ENCODE measurements around the gene TMEM221. TPM values are rescaled to one million over a fixed set of nuclear protein-coding genes. Genes with fewer than 3 reads are reported as not detected.

The TMEM221 gene
- total and polyA plus RNA-seq, 4 experiments from 2014 or later: 0.09 TPM; not detected in 3

DNA sequence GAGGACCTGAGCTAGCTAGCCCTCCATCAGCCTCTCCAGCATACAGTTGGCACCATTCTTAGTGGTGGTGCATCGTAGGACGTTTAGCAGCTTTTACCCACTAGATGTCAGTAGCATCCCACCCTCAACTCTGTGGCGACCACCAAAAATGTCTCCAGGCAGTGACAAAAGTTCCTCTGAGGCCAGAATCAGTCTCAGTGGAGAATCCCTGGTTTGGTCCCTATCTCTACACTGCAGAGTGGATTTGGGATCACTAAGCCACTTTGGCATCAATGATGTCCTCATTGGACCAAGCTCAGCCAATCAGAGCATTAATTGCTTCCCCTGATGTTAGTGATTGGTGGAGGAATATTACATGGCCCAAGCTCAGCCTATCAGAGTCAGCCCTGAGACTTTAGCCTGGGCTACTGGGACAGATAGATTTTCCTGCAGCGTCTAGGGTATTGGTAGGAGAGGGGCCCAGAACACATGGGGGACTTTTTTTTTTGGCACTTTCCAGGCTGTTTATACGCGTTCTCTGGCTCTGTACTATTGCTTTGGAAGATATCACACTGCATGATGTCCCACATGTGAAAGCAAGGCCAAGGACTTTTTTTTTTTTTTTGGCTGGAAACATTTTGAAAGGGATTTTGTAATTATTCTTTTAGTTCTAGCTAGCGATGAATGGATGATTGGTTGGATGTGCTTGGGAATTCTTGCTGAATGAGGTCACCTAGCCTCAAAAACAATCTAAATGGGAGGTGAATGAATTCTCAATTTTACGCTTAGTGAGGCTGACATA is 7.0 kb downstream of the TMEM221 start:
- Mint-ChIP-seq H3K27ac (no peak overlapping the region), H3K36me3 (no peaks in the 10 kb centered on the region), H3K4me1 (no peaks in the 10 kb centered on the region), H3K27me3 (peaks cover 0 to 2% of the 10 kb centered on the region in 2 donors), H3K4me3 (no peak overlapping the region), H3K9me3 (no peaks in the 10 kb centered on the region)
- CTCF ChIA-PET (ENCODE audit: partially characterized antibody): interaction anchor here (0.7 kb wide), 1 partner anchor 54 kb away, joined by 3 read pairs; no protein-coding TSS in a partner anchor
- no peak overlapping the region for H3K27ac ChIP-seq (ENCODE audit: low read depth, low read length)
- DNase-seq: no peak
- intact Hi-C loops (cut with micrococcal nuclease): no loop called here
- H3K4me1 ChIP-seq (ENCODE audit: insufficient read depth, low read length): no peaks in the 10 kb centered on the region
- POLR2A ChIA-PET (ENCODE audit: partially characterized antibody): no interaction called here
- no peak overlapping the region for H3K4me3 ChIP-seq (ENCODE audit: low read length in 2 of 2)
- no peaks in the 10 kb centered on the region for H3K27me3 ChIP-seq (ENCODE audit: insufficient read depth, low read length)
- H3K36me3 ChIP-seq (ENCODE audit: insufficient read depth, low read length): no peaks in the 10 kb centered on the region
- no peaks in the 10 kb centered on the region for H3K9me3 ChIP-seq (ENCODE audit: control insufficient read depth in 1 of 2, low read length in 2 of 2)

DNA sequence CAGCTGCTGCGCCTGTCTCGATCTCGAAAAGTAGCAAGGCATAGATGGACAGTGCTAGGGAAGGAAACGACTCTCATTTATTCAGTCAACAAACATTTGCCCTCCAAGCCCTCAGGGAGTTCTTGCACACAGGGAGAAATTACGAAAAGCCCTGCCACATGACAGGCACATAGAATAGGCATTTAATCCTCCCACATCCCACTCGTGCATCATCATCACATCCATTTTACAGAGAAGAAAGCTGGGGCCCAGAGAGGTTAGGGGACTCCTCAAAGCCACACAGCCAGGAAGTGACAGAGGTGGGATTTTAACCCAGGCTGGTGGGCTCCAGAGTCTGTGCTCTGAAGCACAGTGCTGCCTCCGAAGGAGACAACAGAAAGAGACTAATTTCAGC is 11.6 kb downstream of the TMEM221 start:
- Mint-ChIP-seq H3K27ac (peak overlapping the region in 1 of 7 donors; percentile 35), H3K27me3 (peaks cover 0 to 2% of the 10 kb centered on the region in 2 donors), H3K9me3 (no peaks in the 10 kb centered on the region), H3K4me3 (no peak overlapping the region), H3K36me3 (no peaks in the 10 kb centered on the region), H3K4me1 (no peaks in the 10 kb centered on the region)
- no peaks in the 10 kb centered on the region for H3K27me3 ChIP-seq (ENCODE audit: insufficient read depth, low read length)
- CTCF ChIA-PET (ENCODE audit: partially characterized antibody): no interaction called here
- DNase-seq: no peak
- POLR2A ChIA-PET (ENCODE audit: partially characterized antibody): no interaction called here
- H3K36me3 ChIP-seq (ENCODE audit: insufficient read depth, low read length): no peaks in the 10 kb centered on the region
- H3K27ac ChIP-seq (ENCODE audit: low read depth, low read length): no peak overlapping the region
- no peaks in the 10 kb centered on the region for H3K4me1 ChIP-seq (ENCODE audit: insufficient read depth, low read length)
- intact Hi-C loops (cut with micrococcal nuclease): no loop called here
- H3K9me3 ChIP-seq (ENCODE audit: control insufficient read depth in 1 of 2, low read length in 2 of 2): no peaks in the 10 kb centered on the region
- no peak overlapping the region for H3K4me3 ChIP-seq (ENCODE audit: low read length in 2 of 2)

DNA sequence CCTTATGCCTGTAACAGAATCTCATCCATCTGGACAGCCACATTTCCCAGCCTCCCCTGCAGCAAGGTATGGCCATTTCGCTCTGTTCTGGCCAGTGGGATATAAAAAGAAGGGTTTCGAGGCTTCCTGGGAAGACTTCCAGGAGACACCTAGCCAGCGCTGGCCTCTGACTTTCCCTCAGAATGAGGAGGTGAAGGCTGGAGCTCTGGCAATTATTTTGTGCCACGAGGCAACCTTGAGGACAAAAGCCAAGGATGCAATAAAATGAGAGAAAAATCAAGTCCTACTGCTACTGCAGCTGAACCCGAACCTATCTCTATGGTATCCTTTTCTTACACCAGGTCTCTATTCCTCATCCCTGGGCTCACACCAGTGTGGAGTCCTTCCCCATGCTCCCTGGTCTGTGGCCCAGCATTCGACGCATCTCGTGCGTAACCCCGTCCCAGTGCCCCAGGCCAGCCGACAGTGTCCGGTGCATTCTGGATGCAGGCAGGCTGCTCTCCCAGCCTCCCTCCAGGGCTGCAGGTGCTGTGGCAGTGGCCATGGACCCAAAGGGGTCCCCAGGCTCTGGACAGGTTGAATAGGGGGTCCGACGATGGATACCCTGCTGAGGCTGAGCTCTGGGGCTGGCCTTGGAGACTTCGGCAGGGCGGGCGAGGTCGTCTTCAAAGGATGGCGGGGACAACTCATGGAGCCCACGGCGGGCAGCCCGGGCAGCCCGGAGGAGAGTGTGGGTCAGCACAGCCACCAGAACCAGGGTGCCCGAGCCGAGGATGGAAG is 12.2 kb downstream of the TMEM221 start:
- intact Hi-C loops (cut with micrococcal nuclease): no loop called here
- Histone ChIP-seq H3K36me3 (ENCODE audit: insufficient read depth, low read length) (no peaks in the 10 kb centered on the region), H3K4me3 (ENCODE audit: low read length in 2 of 2) (no peak overlapping the region), H3K27me3 (ENCODE audit: insufficient read depth, low read length) (no peaks in the 10 kb centered on the region), H3K9me3 (ENCODE audit: control insufficient read depth in 1 of 2, low read length in 2 of 2) (no peaks in the 10 kb centered on the region), H3K27ac (ENCODE audit: low read depth, low read length) (no peak overlapping the region), H3K4me1 (ENCODE audit: insufficient read depth, low read length) (no peaks in the 10 kb centered on the region)
- ChIA-PET POLR2A (ENCODE audit: partially characterized antibody) (no interaction called here), CTCF (ENCODE audit: partially characterized antibody) (no interaction called here)
- Mint-ChIP-seq H3K36me3 (no peaks in the 10 kb centered on the region), H3K27me3 (peaks cover 0 to 2% of the 10 kb centered on the region in 2 donors), H3K4me3 (no peak overlapping the region), H3K4me1 (no peaks in the 10 kb centered on the region), H3K9me3 (no peaks in the 10 kb centered on the region), H3K27ac (peak overlapping the region in 1 of 7 donors; percentile 35)
- DNase-seq: no peak

DNA sequence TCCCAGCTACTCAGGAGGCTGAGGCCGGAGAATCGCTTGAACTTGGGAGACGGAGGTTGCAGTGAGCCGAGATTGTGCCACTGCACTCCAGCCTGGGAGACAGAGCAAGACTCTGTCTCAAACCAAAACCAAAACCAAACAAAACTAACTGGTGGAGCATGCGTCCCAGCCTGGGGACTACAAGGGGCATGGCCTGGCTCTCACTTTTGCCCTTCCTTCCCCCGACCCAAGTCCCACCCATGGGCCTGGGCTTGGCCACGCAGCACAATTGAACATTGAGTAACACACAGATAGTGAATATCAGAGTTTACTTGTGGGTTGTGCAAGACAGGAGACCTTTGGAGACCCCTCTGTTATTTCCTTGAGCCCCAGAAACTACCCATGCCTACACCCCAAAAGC is 13.2 kb downstream of the TMEM221 start:
- no peaks in the 10 kb centered on the region for H3K36me3 Mint-ChIP-seq
- no peak overlapping the region for H3K27ac Mint-ChIP-seq
- Histone ChIP-seq H3K27ac (ENCODE audit: low read depth, low read length) (no peak overlapping the region), H3K9me3 (ENCODE audit: control insufficient read depth in 1 of 2, low read length in 2 of 2) (no peaks in the 10 kb centered on the region), H3K27me3 (ENCODE audit: insufficient read depth, low read length) (no peaks in the 10 kb centered on the region), H3K4me1 (ENCODE audit: insufficient read depth, low read length) (no peaks in the 10 kb centered on the region), H3K4me3 (ENCODE audit: low read length in 2 of 2) (no peak overlapping the region), H3K36me3 (ENCODE audit: insufficient read depth, low read length) (no peaks in the 10 kb centered on the region)
- no peak for DNase-seq
- POLR2A ChIA-PET (ENCODE audit: partially characterized antibody): no interaction called here
- H3K9me3 Mint-ChIP-seq: no peaks in the 10 kb centered on the region
- intact Hi-C loops (cut with micrococcal nuclease): no loop called here
- no peaks in the 10 kb centered on the region for H3K4me1 Mint-ChIP-seq
- CTCF ChIA-PET (ENCODE audit: partially characterized antibody): interaction anchor here (0.6 kb wide), 1 partner anchor 14 kb away, joined by 3 read pairs; no protein-coding TSS in a partner anchor
- H3K27me3 Mint-ChIP-seq: peaks cover 0 to 2% of the 10 kb centered on the region in 2 donors
- no peak overlapping the region for H3K4me3 Mint-ChIP-seq

DNA sequence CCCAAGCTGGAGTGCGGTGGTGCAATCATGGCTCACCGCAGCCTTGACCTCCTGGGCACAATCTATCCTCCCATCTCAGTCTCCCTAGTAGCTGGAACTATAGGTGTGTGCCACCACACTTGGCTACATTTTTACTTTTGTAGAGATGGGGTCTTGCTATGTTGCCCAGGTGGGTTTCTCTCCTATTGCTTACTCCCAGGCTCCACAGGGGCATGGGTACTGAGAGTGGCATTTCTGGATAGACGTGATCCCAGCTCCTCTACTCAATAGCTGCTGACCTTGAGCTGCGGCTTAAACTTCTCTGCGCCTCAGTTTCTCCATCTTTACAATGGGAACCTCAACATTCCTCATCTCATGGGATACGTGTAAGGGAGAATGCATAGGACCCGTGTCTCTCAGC is 17.1 kb downstream of the TMEM221 start:
- intact Hi-C loops (cut with micrococcal nuclease): no loop called here
- DNase-seq: no peak
- CTCF ChIA-PET (ENCODE audit: partially characterized antibody): interaction anchor here (0.6 to 1.6 kb wide), 2 partner anchors 12 kb away, joined by 3 to 4 read pairs; partner anchors contain the start of gene MVB12A
- Mint-ChIP-seq H3K27ac (peak overlapping the region in 1 of 7 donors; percentile 6), H3K4me3 (no peak overlapping the region), H3K4me1 (no peaks in the 10 kb centered on the region), H3K36me3 (no peaks in the 10 kb centered on the region), H3K9me3 (no peaks in the 10 kb centered on the region), H3K27me3 (no peaks in the 10 kb centered on the region)
- no peak overlapping the region for H3K27ac ChIP-seq (ENCODE audit: low read depth, low read length)
- no peaks in the 10 kb centered on the region for H3K9me3 ChIP-seq (ENCODE audit: control insufficient read depth in 1 of 2, low read length in 2 of 2)
- POLR2A ChIA-PET (ENCODE audit: partially characterized antibody): no interaction called here
- H3K4me3 ChIP-seq (ENCODE audit: low read length in 2 of 2): no peak overlapping the region
- H3K27me3 ChIP-seq (ENCODE audit: insufficient read depth, low read length): no peaks in the 10 kb centered on the region
- H3K4me1 ChIP-seq (ENCODE audit: insufficient read depth, low read length): no peaks in the 10 kb centered on the region
- no peaks in the 10 kb centered on the region for H3K36me3 ChIP-seq (ENCODE audit: insufficient read depth, low read length)

DNA sequence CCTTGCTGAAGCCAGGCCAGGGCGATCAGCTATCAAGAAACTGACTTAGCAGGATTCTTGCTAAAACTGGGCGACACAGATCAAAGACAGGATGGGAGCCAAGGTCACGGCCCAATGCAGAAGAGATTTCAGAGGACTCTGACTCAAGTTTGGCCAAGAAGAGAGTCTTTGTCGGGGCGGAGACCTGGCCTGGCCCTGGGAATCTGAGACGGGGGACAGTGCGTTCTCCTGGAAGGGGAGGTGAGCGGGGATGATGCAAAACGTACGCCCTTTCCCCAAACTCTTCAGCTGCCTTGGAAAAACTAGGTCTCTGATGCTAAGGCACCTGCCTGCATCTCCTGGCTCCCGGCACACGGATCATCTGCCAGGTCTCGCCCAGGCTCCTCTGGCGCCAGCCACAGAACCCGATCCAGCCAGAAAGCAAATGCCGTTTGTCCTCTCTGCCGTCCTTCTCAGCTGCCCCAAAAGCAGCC is 18.8 kb downstream of the TMEM221 start:
- Mint-ChIP-seq H3K4me3 (no peak overlapping the region), H3K4me1 (no peaks in the 10 kb centered on the region), H3K27ac (no peak overlapping the region), H3K9me3 (no peaks in the 10 kb centered on the region), H3K36me3 (no peaks in the 10 kb centered on the region), H3K27me3 (no peaks in the 10 kb centered on the region)
- Histone ChIP-seq H3K36me3 (ENCODE audit: insufficient read depth, low read length) (no peaks in the 10 kb centered on the region), H3K27me3 (ENCODE audit: insufficient read depth, low read length) (no peaks in the 10 kb centered on the region), H3K4me1 (ENCODE audit: insufficient read depth, low read length) (no peaks in the 10 kb centered on the region), H3K4me3 (ENCODE audit: low read length in 2 of 2) (no peak overlapping the region), H3K27ac (ENCODE audit: low read depth, low read length) (no peak overlapping the region), H3K9me3 (ENCODE audit: control insufficient read depth in 1 of 2, low read length in 2 of 2) (no peaks in the 10 kb centered on the region)
- intact Hi-C loops (cut with micrococcal nuclease): no loop called here
- no peak for DNase-seq
- ChIA-PET POLR2A (ENCODE audit: partially characterized antibody) (interaction anchor here (0.9 kb wide), 1 partner anchor 10 kb away, joined by 3 read pairs; the partner anchor contains the start of gene MVB12A), CTCF (ENCODE audit: partially characterized antibody) (no interaction called here)

DNA sequence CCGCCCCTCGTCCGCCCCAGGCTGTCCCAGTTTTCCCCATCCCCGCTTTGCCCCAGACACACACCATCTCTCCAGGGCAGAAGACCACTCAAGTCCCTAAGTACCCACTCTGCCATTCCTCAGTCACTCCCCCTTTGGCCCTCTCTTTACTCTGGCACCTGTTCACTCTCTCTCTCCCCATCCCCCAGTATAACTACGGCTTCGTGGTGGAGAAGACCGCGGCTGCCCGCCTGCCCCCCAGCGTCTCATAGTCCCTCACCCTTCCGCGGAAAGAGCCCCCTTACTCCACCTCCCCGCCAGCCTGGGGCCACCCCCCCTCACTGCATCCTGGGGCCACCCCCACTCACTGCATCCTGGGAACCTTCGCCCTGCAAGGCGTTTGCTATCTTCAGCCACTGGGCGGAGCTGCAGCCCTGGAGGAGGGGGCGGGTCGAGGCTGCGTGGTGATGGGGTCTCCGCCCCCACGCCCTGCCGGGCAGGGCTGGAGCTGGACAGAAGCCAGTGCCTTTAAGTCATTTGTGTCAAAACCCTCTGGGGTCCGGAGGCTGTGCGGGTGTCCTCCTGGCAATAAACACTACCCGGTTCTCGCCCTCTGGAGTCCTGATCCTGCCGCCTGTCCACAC is 23.6 kb downstream of the TMEM221 start:
- DNase-seq: no peak
- Histone ChIP-seq H3K4me3 (ENCODE audit: low read length in 2 of 2) (no peak overlapping the region), H3K27ac (ENCODE audit: low read depth, low read length) (no peak overlapping the region), H3K27me3 (ENCODE audit: insufficient read depth, low read length) (no peaks in the 10 kb centered on the region), H3K9me3 (ENCODE audit: control insufficient read depth in 1 of 2, low read length in 2 of 2) (no peaks in the 10 kb centered on the region), H3K4me1 (ENCODE audit: insufficient read depth, low read length) (peaks cover 9% of the 10 kb centered on the region), H3K36me3 (ENCODE audit: insufficient read depth, low read length) (no peaks in the 10 kb centered on the region)
- Mint-ChIP-seq H3K36me3 (peaks cover 4 to 6% of the 10 kb centered on the region in 2 donors), H3K4me1 (peaks cover 5 to 16% (median 8%) of the 10 kb centered on the region in 4 donors), H3K27me3 (no peaks in the 10 kb centered on the region), H3K27ac (peak overlapping the region in 2 of 7 donors; percentile 29 to 30), H3K9me3 (no peaks in the 10 kb centered on the region), H3K4me3 (no peak overlapping the region)
- ChIA-PET CTCF (ENCODE audit: partially characterized antibody) (no interaction called here), POLR2A (ENCODE audit: partially characterized antibody) (no interaction called here)
- intact Hi-C loops (cut with micrococcal nuclease): no loop called here
